Fibroblast of the aortic adventitia (primary cell): ENCODE results near the gene MYRIP. TPM values are rescaled to one million over a fixed set of nuclear protein-coding genes. Genes with fewer than 3 reads are reported as not detected.
A peak's percentile ranks its signal among the peaks of the same experiment; 100 is the strongest.

Experiments used
- DNase-seq: peaks from one replicate; pipeline ENCODE4 v3.0.0-alpha.2; 2010; ENCODE audit warnings: low read depth
- H3K4me3 ChIP-seq: 2 replicates; pipeline ENCODE4 v1.5.1; 2011; ENCODE audit warnings: low read depth, mild to moderate bottlenecking, control low read depth, low read length, moderate library complexity
- total RNA-seq: library from RNA; depleted of rRNA; stranded (reverse); fragments of >200 nt; gene quantifications from 2 replicates; pipeline ENCODE4 v1.2.3, GENCODE V29; 2012; ENCODE audit warnings: low replicate concordance
- TF ChIP-seq, protein P1 (sequence below): IDR thresholded peaks from 2 replicates; pipeline ENCODE4 v1.5.1; 2011; ENCODE audit warnings: mild to moderate bottlenecking, low read length, control low read depth, inconsistent platforms; ENCODE audit not compliant: insufficient read depth

The MYRIP gene
- total RNA-seq, 1 donor = 8.6 TPM

- TF ChIP-seq, protein P1, sequence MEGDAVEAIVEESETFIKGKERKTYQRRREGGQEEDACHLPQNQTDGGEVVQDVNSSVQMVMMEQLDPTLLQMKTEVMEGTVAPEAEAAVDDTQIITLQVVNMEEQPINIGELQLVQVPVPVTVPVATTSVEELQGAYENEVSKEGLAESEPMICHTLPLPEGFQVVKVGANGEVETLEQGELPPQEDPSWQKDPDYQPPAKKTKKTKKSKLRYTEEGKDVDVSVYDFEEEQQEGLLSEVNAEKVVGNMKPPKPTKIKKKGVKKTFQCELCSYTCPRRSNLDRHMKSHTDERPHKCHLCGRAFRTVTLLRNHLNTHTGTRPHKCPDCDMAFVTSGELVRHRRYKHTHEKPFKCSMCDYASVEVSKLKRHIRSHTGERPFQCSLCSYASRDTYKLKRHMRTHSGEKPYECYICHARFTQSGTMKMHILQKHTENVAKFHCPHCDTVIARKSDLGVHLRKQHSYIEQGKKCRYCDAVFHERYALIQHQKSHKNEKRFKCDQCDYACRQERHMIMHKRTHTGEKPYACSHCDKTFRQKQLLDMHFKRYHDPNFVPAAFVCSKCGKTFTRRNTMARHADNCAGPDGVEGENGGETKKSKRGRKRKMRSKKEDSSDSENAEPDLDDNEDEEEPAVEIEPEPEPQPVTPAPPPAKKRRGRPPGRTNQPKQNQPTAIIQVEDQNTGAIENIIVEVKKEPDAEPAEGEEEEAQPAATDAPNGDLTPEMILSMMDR = no peak
- no peak for DNase-seq
- H3K4me3 ChIP-seq = no peak overlapping the region
These were observed 40.7 kb downstream of the MYRIP start for GRCh38 chr3:39849992-39850715.

- TF ChIP-seq, protein P1 = no peak
- DNase-seq = no peak
- H3K4me3 ChIP-seq = no peak overlapping the region
These were observed 41.3 kb downstream of the MYRIP start for GRCh38 chr3:39850716-39851032.

- TF ChIP-seq, protein P1 = no peak
- no peak overlapping the region for H3K4me3 ChIP-seq
- no peak for DNase-seq
These were observed 46.1 kb downstream of the MYRIP start for GRCh38 chr3:39855517-39855916.

DNA sequence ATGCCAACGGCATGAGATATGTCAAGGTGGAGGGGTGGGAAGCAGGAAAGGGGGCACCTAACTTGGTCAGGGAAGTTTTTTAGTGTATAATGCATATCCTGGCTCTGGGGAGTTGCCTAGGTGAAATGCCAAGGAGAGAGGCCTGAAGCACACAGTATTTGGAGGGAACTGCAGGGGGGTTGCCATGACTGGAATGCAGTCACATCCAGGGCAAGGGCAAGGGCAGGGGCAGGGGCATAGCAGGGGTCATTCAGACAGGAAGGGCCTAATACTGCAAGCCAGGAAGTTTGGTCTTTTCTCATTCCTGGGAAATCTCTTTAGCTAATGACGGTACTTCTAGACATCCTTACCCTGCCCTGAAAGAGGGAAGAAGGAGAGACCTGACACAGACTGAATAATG lies 60.5 kb downstream of the MYRIP start:
- TF ChIP-seq, protein P1 = no peak
- DNase-seq = no peak
- H3K4me3 ChIP-seq = no peak overlapping the region

- TF ChIP-seq, protein P1 = no peak
- no peak overlapping the region for H3K4me3 ChIP-seq
- DNase-seq = peak; percentile 14
These were observed 61.3 kb downstream of the MYRIP start for GRCh38 chr3:39870706-39871105.

DNA sequence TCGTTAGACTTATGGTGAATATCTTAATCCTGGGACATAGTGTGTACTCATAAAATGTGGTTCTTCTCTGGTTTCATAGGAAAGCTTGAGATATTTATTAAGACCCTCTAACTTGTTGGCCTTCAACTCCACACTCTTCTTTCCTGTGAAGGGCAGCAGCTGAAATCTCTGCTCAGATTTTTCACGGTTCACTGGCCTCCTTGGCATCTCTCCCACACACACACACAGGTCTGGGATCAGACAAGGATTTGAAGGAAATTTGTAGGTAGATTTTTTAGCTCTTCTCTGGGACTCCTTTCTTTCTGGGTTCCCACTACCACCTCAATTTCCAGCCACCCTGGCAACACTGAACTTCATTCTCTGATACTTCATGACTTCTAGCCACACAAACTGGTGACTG lies 70.2 kb downstream of the MYRIP start:
- H3K4me3 ChIP-seq = no peak overlapping the region
- TF ChIP-seq, protein P1 = no peak
- no peak for DNase-seq

- no peak for DNase-seq
- H3K4me3 ChIP-seq = no peak overlapping the region
- TF ChIP-seq, protein P1 = no peak
These were observed 72.7 kb downstream of the MYRIP start for GRCh38 chr3:39882111-39882510.
